Stimulated activated CD4-positive, alpha-beta T cell treated with anti-CD3 and anti-CD28 coated beads, Interleukin-15, amount 100 ng/mL, for 1 hour (primary cell): ENCODE results near the gene SLC25A5.
"Not testable (repeated sequence)": the region's sequence is repeated elsewhere in the genome, so short reads cannot be mapped to it uniquely, and the experiment has no call there.

ENCODE experiments used
- DNase-seq, 2 donors: peaks; one replicate each; pipeline ENCODE4 v3.0.0-alpha.2; 2020; ENCODE audit warnings: low read depth in 1 of 2, low spot score in 1 of 2

The SLC25A5 gene

DNA sequence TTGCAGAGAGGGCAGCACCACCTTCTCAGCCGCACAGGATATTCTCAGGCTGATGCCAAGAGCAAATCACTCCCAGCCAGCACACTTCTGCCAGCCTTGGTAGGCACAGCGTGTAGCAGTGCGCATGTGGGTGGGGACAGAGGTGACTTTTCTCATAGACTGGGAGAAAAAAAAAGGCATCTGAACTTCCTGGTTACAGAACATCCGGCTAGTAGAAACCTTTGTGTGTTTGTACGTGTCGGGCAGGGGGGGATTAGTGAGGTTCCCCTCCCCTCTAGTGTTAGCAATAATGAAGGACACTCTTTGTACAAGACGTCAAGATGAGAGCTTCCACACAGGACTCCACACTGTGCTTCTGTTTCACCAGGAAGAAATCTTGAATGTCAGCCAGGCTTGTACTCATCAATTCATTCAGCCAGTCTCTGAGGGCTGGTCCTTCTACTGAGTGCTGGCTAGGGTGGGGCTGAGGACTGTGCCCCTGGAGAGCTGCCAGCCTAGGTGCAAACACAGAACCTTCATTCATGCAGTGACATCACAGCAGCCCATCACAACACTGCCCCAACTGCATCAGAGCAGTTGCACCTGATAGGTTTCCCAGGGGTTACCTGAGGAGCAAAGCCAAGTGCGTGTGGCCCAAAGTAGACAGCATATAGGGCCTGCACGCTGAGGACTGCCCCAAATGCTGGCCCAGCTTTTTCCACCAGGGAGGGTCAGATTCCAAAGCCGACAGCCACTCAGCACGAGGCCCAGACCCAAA, 34.7 kb downstream of the SLC25A5 start:
- no peak for DNase-seq

DNA sequence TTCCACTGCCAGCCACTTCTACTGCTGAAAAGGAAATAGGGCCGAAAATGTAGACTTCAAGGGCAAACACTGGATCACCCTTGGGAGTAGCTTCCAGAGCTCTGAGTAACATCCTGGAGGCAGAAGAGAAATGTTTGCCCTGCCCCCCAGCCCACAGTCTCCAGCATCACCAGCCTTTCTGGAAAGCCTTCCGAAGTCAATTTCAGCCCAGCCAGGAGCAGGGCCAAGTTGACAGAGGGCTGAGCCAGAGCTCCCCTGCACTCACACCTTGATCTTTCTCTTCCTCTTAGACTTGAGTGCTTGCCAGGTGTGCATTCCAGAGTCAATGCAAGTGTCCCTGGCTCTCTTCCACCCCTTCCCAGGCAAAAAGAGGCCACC, 35.2 kb downstream of the SLC25A5 start:
- DNase-seq = no peak

DNA sequence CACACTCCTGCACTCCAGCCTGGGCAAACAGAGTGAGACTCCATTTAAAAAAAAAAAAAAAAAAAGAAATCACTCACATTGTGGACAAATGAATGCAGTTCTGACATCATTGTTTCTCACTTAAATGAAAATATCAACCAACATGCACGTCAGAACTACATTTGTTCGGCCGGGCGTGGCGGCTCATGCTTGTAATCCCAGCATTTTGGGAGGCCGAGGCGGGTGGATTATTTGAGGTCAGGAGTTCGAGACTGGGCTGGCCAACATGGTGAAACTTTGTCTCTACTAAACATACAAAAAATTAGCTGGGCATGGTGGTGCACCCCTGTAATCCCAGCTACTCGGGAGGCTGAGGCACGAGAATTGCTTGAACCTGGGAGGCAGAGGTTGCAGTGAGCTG, 36.9 kb downstream of the SLC25A5 start:
- DNase-seq = not testable (repeated sequence)

DNA sequence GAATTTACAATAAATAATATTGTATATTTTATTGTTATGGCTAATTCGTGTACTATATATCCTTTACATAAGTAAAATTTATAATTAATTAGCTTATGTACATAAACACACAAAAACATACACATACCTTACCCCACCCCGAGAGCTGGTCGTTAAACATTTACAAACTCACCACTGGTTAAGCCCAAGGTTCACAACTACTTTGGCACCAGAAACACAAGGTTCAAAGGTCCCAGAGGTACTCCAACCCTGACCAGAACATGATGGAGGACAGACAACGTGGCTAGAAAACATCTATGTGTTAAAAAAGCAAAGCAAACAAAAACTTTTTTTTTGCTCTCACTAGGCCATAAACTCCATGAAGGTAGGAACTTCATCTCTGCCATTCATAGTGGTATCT, 37.7 kb downstream of the SLC25A5 start:
- DNase-seq = no peak

DNA sequence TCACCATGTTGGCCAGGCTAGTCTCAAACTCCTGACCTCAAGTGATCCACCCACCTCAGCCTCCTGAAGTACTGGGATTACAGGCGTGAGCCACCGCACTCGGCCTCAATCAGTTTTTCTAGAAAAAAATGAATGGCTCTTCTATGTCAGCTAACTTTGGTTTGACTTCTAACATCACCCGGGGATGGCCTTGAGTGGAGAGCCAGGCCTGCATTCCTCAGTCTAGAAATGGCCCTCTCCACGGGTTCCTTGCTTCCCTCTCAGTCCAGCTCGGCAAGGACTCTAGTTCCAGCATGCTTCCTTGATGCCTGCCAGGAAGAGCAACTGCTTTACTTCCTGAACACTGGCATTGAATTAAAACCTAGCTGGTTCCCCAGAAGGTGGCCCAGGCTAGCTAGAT, 39.0 kb downstream of the SLC25A5 start:
- no peak for DNase-seq

DNA sequence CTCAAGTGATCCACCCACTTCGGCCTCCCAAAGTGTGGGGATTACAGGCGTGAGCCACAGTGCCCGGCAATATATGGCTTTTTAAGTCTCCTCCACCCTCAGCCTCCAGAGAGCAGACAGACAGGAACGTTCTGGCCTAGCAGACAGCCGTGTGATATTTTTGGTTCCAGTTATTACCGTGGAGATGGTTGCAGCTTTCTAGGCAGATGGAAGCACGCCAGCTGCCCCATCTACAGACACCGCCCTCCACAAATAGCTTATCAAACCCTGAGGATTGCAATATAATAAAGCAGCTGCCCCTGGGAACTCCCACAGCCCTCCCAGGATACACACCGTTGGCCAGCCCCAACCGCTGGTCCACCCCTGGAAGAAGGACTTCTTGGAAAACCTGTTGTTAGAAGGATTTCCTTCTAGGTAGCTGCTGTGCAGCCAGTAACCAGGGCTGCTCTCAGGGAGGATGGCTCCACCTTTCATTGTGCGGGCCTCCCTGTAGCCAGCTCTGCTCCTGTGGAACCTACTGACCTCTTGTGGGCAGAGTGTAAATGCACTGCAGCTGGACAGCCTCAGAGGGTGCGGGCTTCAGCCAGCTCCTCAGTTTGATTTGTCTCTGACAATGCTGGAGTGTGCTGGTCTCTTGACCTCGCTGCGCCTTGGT, 44.0 kb downstream of the SLC25A5 start:
- DNase-seq = no peak

DNA sequence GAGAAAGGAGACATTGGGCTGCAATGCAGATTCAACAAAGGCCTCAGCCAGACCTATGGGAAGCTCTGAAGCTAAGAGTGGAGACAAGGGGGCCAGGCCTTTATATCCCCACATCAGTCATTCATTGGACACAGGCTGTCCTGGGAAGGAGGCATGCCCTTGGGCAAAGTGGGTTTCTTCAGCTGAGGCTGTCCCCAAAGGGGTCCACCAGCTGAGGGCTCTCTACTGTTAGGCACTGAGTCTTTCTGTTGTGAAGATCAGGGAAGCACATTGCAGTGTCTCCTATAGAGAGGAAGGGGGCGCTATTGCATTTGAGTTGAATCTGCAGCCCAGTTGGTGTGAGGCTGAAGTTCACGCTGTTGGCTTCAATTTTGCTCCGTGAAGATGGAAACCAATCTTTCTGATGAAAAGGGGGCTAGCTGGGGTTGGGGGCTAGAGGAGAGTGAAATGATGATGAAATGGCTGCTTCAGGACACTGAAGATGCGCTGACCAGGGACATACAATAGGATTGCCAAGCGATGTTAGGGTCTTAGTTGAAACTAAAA, 48.0 kb downstream of the SLC25A5 start:
- no peak for DNase-seq

DNA sequence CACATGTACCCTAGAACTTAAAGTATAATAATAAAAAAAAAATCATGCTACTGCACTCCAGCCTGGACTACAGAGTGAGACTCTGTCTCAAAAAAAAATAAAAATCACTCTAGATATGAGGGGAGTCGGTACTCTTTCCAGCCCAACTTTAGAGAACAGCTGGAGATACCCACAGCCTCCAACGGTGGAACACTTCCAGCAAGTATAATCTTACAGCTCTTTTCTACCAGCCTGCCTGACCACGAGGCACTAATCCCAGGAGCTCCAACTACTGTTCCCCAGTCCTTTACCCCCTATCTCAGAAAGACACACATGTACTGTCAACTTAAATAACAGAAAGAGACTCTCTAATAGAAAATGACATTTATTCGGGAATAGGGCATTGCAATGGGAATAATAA, 50.1 kb downstream of the SLC25A5 start:
- no peak for DNase-seq
